Peyer's patch (tissue), 4 donors: Measurements from ENCODE around the gene POLR3H.

ENCODE experiments used
- CTCF ChIP-seq, 6 experiments: fragments of 450-650 bp in 4 of 6; fragments of 200-600 bp in 2 of 6; sonication (generic) in 1 of 6; IDR thresholded peaks; one replicate each; pipeline ENCODE4 v1.5.1; 2017 to 2019; ENCODE audit warnings: antibody characterized with exemption in 6 of 6, mild to moderate bottlenecking in 3 of 6, moderate library complexity in 1 of 6
- POLR2A ChIP-seq, 2 donors: fragments of 450-650 bp; IDR thresholded peaks; one replicate each; pipeline ENCODE4 v1.5.1; 2017; ENCODE audit warnings: antibody characterized with exemption in 2 of 2, mild to moderate bottlenecking in 2 of 2, moderate library complexity in 2 of 2

GRCh38 chr22:41537203-41537602, 7.1 kb downstream of the POLR3H start:
- no peak for TF ChIP-seq CTCF (IDR thresholded peaks at IDR 0.05)
- TF ChIP-seq POLR2A (IDR thresholded peaks at IDR 0.05), result no peak
